Fibroblast of the aortic adventitia (primary cell): ENCODE measurements around the gene ZNF586. TPM values are rescaled to one million over a fixed set of nuclear protein-coding genes. Genes with fewer than 3 reads are reported as not detected.
"Not testable (repeated sequence)": the region's sequence is repeated elsewhere in the genome, so short reads cannot be mapped to it uniquely, and the experiment has no call there.

Experiments
- DNase-seq: peaks from one replicate; pipeline ENCODE4 v3.0.0-alpha.2; 2010; ENCODE audit warnings: low read depth
- H3K4me3 ChIP-seq: 2 replicates; pipeline ENCODE4 v1.5.1; 2011; ENCODE audit warnings: low read depth, mild to moderate bottlenecking, control low read depth, low read length, moderate library complexity
- CTCF ChIP-seq: IDR thresholded peaks from 2 replicates; pipeline ENCODE4 v1.5.1; 2011; ENCODE audit warnings: mild to moderate bottlenecking, low read length, control low read depth, inconsistent platforms; ENCODE audit not compliant: insufficient read depth
- total RNA-seq: library from RNA; depleted of rRNA; stranded (reverse); fragments of >200 nt; gene quantifications from 2 replicates; pipeline ENCODE4 v1.2.3, GENCODE V29; 2012; ENCODE audit warnings: low replicate concordance

The ZNF586 gene
- total RNA-seq, 1 donor = 15.0 TPM

- H3K4me3 ChIP-seq = no peak overlapping the region
- no peak for TF ChIP-seq CTCF
- no peak for DNase-seq
Observed at GRCh38 chr19:57788114-57788692, 18.7 kb downstream of the ZNF586 start.

- DNase-seq = no peak
- no peak overlapping the region for H3K4me3 ChIP-seq
- no peak for TF ChIP-seq CTCF
Observed at GRCh38 chr19:57789288-57789687, 19.8 kb downstream of the ZNF586 start.

GRCh38 chr19:57796580-57796979 lies 27.1 kb downstream of the ZNF586 start:
- not testable (repeated sequence) for H3K4me3 ChIP-seq, DNase-seq

GRCh38 chr19:57800696-57801095 lies 31.2 kb downstream of the ZNF586 start:
- no peak for TF ChIP-seq CTCF
- H3K4me3 ChIP-seq = no peak overlapping the region
- DNase-seq = no peak

- H3K4me3 ChIP-seq = no peak overlapping the region
- no peak for TF ChIP-seq CTCF
- no peak for DNase-seq
Observed at GRCh38 chr19:57802269-57802668, 32.8 kb downstream of the ZNF586 start.

- TF ChIP-seq CTCF = no peak
- DNase-seq = no peak
- H3K4me3 ChIP-seq = peak overlapping the region; percentile 70
Observed at GRCh38 chr19:57803265-57803593, 33.8 kb downstream of the ZNF586 start.

GRCh38 chr19:57803594-57804325 lies 34.3 kb downstream of the ZNF586 start:
- TF ChIP-seq CTCF = no peak

More at GRCh38 chr19:57803594-57804325, 34.3 kb downstream of the ZNF586 start:
- DNase-seq = peak; percentile 66
- peak overlapping the region; percentile 70 for H3K4me3 ChIP-seq
